GM12891 (cell line): Measurements from ENCODE around the gene MBD3. TPM values are rescaled to one million over a fixed set of nuclear protein-coding genes. Genes with fewer than 3 reads are reported as not detected.
"Not testable (repeated sequence)": the region's sequence is repeated elsewhere in the genome, so short reads cannot be mapped to it uniquely, and the experiment has no call there.

Experiments used
- DNase-seq: peaks from one replicate; pipeline ENCODE4 v3.0.0; 2011; ENCODE audit warnings: low spot score; ENCODE audit not compliant: insufficient read length
- FAIRE-seq: peaks from 2 replicates; lab custom pipeline; 2011; peaks lifted over from hg19 to GRCh38; lab: Jason Lieb, UNC
- PAX5 ChIP-seq: IDR thresholded peaks from 2 replicates; pipeline ENCODE4 v1.6.1; 2011; ENCODE audit warnings: low read length, moderate library complexity, mild to moderate bottlenecking; ENCODE audit not compliant: insufficient read depth, severe bottlenecking
- POLR2A ChIP-seq: IDR thresholded peaks from 2 replicates; pipeline ENCODE4 v1.6.1; 2011; ENCODE audit warnings: low read depth, low read length, control low read depth
- POLR2AphosphoS5 ChIP-seq: IDR thresholded peaks from 2 replicates; pipeline ENCODE4 v1.6.1; 2011; ENCODE audit warnings: low read depth, low read length, control low read depth
- POU2F2 ChIP-seq: IDR thresholded peaks from 2 replicates; pipeline ENCODE4 v1.6.1; 2011; ENCODE audit warnings: low read depth, mild to moderate bottlenecking, control low read depth, low read length, moderate library complexity
- SPI1 ChIP-seq: IDR thresholded peaks from 2 replicates; pipeline ENCODE4 v1.6.1; 2011; ENCODE audit warnings: low read depth, low read length, control low read depth
- TAF1 ChIP-seq: IDR thresholded peaks from 2 replicates; pipeline ENCODE4 v1.6.1; 2011; ENCODE audit warnings: low read depth, low read length, control low read depth
- polyA plus RNA-seq: library from polyadenylated mRNA; unstranded; fragments of >200 nt; gene quantifications from one replicate; pipeline ENCODE4 v1.2.1, GENCODE V29; 2012; ENCODE audit warnings: low read depth, missing spikeins, inconsistent platforms; ENCODE audit not compliant: missing spikeins

Gene MBD3, protein sequence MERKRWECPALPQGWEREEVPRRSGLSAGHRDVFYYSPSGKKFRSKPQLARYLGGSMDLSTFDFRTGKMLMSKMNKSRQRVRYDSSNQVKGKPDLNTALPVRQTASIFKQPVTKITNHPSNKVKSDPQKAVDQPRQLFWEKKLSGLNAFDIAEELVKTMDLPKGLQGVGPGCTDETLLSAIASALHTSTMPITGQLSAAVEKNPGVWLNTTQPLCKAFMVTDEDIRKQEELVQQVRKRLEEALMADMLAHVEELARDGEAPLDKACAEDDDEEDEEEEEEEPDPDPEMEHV
- polyA plus RNA-seq, result 38.8 TPM

DNA sequence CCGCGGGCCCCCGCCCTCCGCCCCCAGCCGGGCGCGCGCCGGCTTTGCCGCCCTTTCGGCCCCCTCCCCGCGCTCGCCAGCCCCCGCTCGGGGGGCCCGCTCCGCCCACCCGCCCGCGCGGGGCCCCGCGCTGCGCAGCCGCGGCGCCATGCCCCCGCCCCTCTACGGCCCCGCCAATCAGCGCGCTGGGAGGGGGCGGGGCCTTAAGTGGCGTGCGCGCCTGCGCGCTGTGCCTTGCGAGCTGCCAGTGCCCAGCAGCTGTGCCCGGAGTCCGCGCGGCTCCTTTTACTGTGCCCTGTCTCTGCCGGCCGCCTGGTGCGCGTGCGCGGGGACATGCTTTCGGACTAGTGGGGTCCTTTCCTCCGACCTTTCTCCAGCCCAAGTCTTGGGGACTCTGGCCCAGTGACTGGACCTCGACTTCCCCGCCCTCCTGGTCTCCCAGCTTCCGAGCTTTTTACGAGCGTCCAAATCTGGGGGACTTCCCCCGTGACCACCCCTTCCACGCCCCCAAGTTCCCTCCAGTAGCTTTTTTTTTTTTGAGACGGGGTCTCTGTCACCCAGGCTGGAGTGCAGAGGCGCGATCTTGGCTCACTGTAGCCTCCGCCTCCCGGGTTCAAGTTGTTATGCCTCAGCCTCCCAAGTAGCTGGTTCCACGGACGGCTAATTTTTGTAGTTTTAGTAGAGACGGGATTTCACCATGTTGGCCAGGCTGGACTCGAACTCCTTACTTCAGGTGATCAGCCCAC lies at the start of gene MBD3:
MBD3 (minus strand) TSS at position 111 of the 746 bp plus-strand sequence. CDS start 234 bp downstream, outside the sequence.
- TF ChIP-seq TAF1 (0 out of 2 replicates have a peak, but pooled peaks have one; percentile 37), SPI1 (no peak), POLR2A (peak; percentile 17; the same call in 1 of the 2 replicates)
- peak; percentile 96 for FAIRE-seq
- peak; percentile 94 for DNase-seq

DNA sequence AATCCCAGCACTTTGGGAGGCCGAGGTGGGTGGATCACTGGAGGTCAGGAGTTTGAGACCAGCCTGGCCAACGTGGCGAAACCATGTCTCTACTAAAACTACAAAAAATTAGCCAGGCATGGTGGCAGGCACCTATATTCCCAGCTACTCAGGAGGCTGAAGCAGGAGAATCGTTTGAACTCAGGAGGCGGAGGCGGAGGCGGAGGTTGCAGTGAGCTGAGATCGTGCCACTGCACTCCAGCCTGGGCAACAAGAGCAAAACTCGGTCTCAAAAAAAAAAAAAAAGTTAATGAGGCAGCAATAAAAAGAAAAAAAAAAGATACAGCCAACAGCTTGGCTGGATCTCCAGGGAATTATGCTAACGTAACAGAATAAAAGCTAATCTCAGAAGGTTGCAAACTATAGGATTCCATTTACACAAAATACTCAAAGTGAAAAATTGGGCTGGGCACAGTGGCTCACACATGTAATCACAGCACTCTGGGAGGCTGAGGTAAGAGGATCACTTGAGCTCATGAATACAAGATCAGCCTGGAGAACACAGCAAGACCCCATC lies 48.3 kb upstream of the MBD3 start:
- not testable (repeated sequence) for FAIRE-seq, DNase-seq

DNA sequence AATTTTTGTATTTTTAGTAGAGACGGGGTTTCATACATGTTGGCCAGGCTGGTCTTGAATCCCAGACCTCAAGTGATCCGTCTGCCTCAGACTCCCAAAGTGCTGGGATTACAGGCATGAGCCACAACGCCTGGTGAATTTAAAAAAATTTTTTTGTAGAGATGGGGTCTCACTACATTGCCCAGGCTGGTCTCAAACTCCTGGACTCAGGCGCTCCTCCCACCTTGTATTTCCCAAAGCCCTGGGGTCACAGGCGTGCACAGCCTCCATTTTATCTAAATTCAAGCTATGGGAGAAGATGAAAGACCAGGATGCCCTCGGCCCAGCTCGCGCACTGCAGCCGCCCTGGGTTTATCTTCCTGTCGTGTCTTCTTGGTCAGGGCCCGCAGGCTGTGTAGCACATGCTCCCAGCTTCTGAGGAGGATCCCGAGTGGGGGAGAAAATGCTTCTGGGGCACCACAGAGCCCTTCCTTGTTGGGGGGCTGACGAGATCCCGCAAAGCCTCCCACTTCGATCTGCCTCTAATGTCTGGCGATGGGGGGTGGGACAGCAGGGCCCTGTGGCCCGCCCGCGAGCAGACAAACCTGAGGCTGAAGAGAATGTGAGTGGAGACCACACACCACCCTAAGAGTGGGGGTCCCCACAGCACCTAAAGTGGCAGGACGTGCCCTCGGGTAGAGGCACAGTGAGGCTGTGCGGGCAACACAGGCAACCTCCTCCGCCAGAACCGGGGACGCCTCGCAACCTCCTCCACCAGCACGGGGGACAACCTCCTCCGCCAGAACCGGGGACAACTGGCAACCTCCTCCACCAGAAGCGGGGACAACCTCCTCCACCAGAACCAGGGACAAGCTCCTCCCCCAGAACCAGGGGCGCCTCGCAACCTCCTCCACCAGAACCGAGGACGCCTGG lies 43.9 kb upstream of the MBD3 start:
- TF ChIP-seq POLR2AphosphoS5 (no peak), POU2F2 (no peak)
- DNase-seq, result no peak
- no peak for FAIRE-seq

DNA sequence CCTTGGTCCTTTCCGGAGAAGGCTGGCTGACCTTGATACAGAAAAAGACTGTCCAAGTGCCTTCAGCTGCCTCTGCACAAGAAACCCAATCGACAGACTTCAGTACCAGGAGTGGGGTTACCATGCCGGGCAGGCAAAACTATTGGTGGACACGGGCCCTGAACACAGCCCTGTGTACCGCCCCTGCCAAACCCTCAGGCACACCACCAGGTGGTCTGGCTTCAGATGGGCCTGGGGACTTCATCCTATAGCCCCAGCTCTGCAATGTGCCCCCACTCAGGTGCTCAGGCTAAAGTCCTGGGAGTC lies 42.2 kb upstream of the MBD3 start:
- TF ChIP-seq POU2F2 (no peak), TAF1 (no peak), POLR2A (no peak), PAX5 (no peak), POLR2AphosphoS5 (no peak), SPI1 (no peak)
- no peak for FAIRE-seq

DNA sequence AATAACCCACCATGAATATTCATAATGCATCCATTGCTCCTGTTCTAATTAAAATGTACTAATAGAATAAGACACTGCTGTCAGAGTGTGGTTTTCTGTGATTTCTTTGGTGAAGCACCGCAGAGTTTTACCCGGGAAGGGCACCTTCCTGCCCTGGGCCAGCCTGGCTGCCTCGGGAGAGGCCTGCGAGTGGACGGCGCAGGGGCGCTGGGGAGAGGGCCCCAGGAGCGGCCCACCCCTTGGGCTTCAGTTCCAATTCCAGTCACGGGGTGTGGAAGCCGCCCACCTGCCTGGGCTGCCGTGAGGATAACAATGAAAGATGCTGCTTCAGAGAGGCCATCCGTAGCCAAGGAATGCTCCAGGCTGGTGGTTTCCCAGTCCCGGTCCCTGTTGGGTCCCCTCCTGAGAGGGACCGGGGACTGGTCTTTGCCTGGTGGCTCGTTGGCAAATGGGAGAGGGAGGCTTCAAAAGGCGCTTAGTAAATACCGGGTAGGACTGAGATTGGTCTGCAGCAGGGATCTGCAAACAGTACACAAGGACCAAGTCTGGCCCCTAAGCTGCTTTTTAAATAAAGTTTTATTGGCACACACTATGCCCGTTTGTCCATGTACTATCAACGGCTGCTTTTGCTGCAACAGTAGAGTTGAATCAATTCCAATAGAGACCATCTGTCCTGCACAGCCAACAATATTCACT lies 41.7 kb upstream of the MBD3 start:
- no peak for TF ChIP-seq TAF1
- TF ChIP-seq PAX5, result no peak
- no peak for TF ChIP-seq POLR2AphosphoS5
- TF ChIP-seq SPI1, result no peak
- no peak for TF ChIP-seq POLR2A
- no peak for TF ChIP-seq POU2F2
- no peak for FAIRE-seq
- no peak for DNase-seq

More for the DNA sequence above, 42.2 kb upstream of the MBD3 start:
- no peak for DNase-seq

DNA sequence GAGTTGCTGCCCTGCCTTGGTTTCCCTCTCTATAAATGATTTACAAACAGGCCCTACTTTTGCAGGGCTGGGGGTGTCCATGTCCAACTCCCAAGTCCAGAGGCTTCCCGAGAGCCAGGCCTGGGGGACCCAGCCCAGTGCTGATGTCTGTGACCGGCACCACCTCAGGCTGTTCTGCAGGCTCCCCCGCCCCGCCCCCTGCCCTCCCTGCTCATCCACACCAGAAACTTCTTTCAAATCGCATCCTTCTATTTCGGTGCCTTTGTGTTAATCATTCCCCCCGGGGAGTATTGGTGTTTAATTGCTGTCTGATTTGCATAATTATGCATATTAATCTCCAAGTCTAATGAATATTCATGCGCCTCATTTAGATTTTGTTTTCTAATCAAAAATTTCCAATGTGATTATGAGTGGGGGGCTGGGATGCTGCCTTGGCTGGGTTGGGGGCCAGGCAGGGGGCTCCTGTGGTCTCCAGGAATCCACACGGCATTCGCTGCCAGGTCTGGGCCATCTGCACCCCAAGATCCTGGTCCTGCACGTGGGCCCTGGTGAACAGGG lies 40.7 kb upstream of the MBD3 start:
- no peak for FAIRE-seq
- DNase-seq, result no peak
- no peak for TF ChIP-seq POLR2A
- no peak for TF ChIP-seq TAF1

DNA sequence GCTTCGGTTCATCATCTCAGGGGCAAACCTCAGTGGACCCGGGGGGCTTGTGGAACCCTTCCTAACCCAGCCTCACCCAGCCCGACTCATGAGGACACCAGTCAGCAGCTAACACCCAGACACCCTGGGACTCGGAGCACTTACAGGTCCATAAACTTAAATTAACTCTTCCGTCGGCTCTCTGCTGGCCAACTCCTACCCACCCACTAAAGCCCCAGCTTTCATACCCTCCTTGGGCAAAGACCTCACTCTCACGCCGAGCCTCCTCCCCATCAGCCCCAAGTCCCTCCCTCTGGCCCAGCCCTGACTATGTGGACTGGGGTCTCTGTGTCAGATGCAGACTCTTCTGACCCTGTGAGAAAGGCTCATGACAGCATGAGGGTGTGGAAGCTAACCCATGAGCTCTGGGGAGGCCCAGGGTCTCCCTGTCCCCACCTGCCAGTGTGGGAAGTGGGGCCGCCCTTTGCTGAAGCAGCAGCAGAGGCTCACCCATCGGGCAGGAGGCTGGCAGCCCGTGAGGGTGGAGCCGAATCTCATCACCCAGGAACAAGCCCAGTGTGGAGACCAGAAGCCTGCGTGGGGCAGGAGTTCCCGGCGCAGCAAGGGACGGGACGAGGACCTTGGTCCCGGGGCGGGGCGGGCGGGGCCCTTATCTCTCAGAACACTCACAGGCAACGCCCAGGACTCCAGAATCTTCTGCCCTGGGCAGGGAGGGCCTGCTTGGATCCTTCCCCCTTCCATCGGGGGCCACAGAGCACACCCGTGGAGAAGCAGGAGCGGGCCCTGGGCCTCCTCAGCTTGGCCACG lies 40.0 kb upstream of the MBD3 start:
- no peak for DNase-seq
- TF ChIP-seq SPI1 (no peak), PAX5 (no peak), POLR2AphosphoS5 (no peak), TAF1 (no peak), POU2F2 (no peak), POLR2A (no peak)
- no peak for FAIRE-seq

DNA sequence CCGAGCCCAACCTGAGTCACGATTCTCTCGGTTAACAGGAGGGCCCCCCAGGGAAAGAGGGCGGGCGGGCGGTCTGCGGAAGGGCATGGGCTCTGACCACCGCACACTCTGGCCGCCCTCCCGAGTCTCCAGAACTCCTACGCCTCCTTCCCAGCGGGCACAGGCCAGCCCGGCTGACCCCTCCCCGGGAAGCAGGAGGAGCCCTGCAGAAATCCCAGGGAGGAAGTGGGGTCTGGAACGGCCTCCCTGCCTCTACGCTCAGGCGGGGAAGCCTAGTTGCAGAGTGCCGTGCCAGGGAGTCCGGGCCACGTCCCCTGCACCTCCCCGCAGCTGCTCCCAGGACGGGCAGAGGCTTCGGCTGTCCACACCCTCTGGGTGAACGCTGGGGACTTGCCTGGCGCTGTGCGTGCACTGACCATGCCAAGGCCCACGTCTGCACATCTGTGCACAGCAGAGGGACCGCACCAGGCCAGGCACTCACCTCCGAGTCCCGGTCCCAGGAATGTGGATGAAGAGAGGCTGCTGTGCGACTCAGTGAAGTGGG lies 39.0 kb upstream of the MBD3 start:
- FAIRE-seq, result no peak
- no peak for DNase-seq

DNA sequence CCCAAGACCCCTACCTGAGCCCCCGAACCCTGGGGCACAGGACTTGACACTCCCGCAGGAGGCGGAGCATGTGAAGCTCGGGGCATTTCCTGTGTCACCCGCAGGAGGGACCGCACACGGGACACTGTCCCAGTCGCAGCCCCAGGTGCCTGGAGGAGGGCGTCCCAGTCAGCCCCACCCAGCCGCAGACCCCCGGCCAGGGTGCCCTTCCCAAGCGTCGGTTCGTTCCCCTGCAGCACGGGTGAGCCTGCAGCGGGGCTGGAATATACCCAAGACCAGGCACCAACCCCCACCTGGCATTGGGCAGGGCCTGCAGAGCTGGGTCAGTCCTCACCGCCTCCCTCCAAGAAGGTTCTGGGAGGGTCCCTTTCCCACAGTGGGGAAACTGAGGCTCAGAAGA lies 38.1 kb upstream of the MBD3 start:
- FAIRE-seq, result no peak
- DNase-seq, result no peak
- no peak for TF ChIP-seq POU2F2
- no peak for TF ChIP-seq SPI1
- TF ChIP-seq POLR2AphosphoS5, result no peak

More for the DNA sequence above, 39.0 kb upstream of the MBD3 start:
- no peak for TF ChIP-seq SPI1
